Measurements from ENCODE around the gene TTC3. TPM values are rescaled to one million over a fixed set of nuclear protein-coding genes. Genes with fewer than 3 reads are reported as not detected.
"Not testable (repeated sequence)": the region's sequence is repeated elsewhere in the genome, so short reads cannot be mapped to it uniquely, and the experiment has no call there.

TTC3 gene
- total RNA-seq, 1 donor from 2014 or later: 130 TPM

- peak; percentile 78 for DNase-seq (ENCODE audit: low read depth, low spot score)
Observed at GRCh38 chr21:37220981-37221664, 148.1 kb downstream of the TTC3 start.

- not testable (repeated sequence) for DNase-seq (ENCODE audit: low read depth, low spot score)
Observed at GRCh38 chr21:37222248-37222647, 149.2 kb downstream of the TTC3 start.

GRCh38 chr21:37223804-37224345 lies 150.8 kb downstream of the TTC3 start:
- DNase-seq (ENCODE audit: low read depth, low spot score): no peak

GRCh38 chr21:37224861-37225839 lies 152.1 kb downstream of the TTC3 start:
- DNase-seq (ENCODE audit: low read depth, low spot score): no peak

GRCh38 chr21:37226041-37226920 lies 153.2 kb downstream of the TTC3 start:
- no peak for DNase-seq (ENCODE audit: low read depth, low spot score)

GRCh38 chr21:37227071-37228002 lies 154.3 kb downstream of the TTC3 start:
- no peak for DNase-seq (ENCODE audit: low read depth, low spot score)

- no peak for DNase-seq (ENCODE audit: low read depth, low spot score)
Observed at GRCh38 chr21:37228003-37228400, 154.9 kb downstream of the TTC3 start.

GRCh38 chr21:37230632-37231248 lies 157.7 kb downstream of the TTC3 start:
- no peak for DNase-seq (ENCODE audit: low read depth, low spot score)

GRCh38 chr21:37231249-37231645 lies 158.2 kb downstream of the TTC3 start:
- DNase-seq (ENCODE audit: low read depth, low spot score): no peak

GRCh38 chr21:37231671-37232070 lies 158.6 kb downstream of the TTC3 start:
- no peak for DNase-seq (ENCODE audit: low read depth, low spot score)

- no peak for DNase-seq (ENCODE audit: low read depth, low spot score)
Observed at GRCh38 chr21:37232274-37233018, 159.4 kb downstream of the TTC3 start.

- no peak for DNase-seq (ENCODE audit: low read depth, low spot score)
Observed at GRCh38 chr21:37233551-37234146, 160.6 kb downstream of the TTC3 start.

GRCh38 chr21:37237346-37237745 lies 164.3 kb downstream of the TTC3 start:
- no peak for DNase-seq (ENCODE audit: low read depth, low spot score)

- no peak for DNase-seq (ENCODE audit: low read depth, low spot score)
Observed at GRCh38 chr21:37237764-37238163, 164.7 kb downstream of the TTC3 start.

- DNase-seq (ENCODE audit: low read depth, low spot score): no peak
Observed at GRCh38 chr21:37240978-37241377, 167.9 kb downstream of the TTC3 start.

GRCh38 chr21:37241426-37241825 lies 168.4 kb downstream of the TTC3 start:
- no peak for DNase-seq (ENCODE audit: low read depth, low spot score)

GRCh38 chr21:37243961-37244360 lies 170.9 kb downstream of the TTC3 start:
- DNase-seq (ENCODE audit: low read depth, low spot score): no peak

- no peak for DNase-seq (ENCODE audit: low read depth, low spot score)
Observed at GRCh38 chr21:37244501-37245095, 171.5 kb downstream of the TTC3 start.
